Measurements from ENCODE around the gene MIX23.

MIX23 gene

DNA sequence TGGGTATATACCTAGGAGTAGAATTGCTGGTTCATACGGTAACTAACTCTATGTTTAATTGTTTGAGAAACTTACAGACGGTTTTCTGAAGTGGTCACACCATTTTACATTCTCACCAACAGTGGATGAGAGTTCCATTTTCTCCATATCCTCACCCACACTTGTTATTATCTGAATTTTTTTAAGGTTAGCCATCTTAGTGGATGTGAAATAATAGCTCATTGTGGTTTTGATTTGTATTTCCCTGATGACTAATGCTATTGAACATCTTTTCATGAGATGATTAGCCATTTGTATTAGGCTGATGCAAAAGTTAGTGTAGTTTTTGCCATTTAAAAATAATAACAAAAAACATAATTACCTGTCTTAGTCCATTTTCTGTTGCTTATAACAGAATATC, 39.4 kb downstream of the MIX23 start:
- DNase-seq, result no peak

DNA sequence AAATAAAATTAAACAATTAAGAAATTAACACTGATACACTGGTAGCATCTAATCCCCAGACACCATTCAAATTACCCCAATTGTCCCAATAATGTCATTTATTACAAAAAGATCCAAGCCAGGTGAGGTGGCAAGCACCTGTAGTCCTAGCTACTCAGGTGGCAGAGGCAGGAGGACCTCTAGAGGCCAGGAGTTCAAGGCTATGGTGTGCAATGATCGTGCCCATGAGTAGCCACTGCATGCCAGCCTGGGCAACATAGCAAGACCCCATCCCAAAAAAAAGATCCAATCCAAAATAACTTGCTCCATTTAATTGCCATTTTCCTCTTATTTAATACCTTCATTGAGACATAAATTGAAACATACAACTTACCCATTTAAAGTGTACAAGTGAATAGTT, 40.2 kb downstream of the MIX23 start:
- DNase-seq, result no peak

DNA sequence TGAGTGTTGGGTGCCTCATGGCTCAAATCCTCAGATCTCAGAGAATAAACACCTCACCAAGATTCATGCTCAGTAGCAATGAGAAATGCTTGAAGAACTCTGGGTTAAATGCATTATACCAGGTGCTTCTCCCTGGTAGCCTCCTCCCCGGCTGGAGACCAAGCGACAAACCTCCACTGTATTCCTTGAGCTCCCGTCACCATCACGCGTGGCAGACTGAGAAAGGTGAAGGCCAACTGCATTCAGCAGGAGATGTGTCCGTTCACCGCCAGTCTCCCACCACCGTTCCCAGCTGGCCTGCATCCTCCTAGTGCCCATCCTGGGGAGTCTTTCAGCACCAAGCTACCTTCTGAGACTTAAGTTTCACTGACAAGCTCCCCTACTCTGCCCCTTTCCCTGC, 50.5 kb downstream of the MIX23 start:
- no peak for DNase-seq

DNA sequence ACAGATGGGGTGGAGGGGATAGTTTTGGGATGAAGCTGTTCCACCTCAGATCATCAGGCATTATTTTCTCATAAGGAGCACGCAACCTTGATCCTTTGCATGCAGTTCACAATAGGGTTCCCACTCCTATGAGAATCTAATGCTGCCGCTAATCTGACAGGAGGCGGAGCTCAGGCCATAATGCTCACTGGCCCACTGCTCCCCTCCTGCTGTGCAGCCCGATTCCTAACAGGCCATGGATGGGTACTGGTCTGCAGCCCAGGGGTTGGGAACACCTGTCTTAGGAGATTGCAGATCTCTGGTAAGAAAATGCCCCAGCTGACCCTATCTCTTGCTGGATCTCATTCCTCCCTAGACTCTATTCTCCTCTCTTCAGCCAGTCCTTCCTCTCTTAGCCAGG, 51.1 kb downstream of the MIX23 start:
- no peak for DNase-seq

DNA sequence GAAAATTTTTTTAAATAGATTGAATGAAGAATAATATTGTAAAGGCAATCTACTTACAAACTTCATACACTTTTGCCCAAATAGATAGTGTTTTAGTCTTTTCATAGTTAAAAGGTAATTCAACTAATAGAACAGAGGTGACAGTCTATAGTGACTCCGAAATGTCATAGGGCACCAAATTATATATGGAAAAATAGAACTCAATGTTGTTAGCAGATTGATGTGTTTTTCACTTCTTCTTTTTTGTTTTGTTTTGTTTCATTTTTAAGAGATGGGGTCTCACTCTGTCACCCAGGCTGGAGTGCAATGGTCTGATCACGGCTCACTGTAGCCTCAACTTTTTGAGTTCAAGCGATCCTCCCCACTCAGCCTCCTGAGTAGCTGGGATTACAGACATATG, 57.3 kb downstream of the MIX23 start:
- no peak for DNase-seq

DNA sequence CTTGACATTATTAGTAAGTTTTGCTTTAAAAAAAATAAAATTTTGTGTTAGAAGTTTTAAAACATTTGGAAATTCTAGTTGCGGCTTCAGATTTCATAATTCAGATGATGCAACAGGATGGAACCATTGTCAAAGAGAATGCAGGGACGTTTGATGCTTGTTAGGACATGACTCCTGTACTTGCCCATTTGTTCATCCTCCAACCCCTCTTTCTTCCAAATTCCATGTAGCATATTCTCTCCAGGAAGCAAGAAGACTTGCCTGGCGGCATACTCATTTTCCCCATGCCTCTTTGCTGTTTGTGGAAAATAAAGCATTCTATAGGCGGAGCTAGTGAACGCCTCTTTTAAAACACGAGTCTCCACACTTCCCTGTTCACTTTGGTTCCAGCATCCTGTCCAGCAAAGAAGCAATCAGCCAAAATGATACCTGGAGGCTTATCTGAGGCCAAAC, 58.1 kb downstream of the MIX23 start, which contains the start of gene CSTA:
TSS of gene CSTA (plus strand) at position 378 of the 453 bp plus-strand sequence. CDS start at position 423, 45 bp downstream.
- DNase-seq, result no peak

DNA sequence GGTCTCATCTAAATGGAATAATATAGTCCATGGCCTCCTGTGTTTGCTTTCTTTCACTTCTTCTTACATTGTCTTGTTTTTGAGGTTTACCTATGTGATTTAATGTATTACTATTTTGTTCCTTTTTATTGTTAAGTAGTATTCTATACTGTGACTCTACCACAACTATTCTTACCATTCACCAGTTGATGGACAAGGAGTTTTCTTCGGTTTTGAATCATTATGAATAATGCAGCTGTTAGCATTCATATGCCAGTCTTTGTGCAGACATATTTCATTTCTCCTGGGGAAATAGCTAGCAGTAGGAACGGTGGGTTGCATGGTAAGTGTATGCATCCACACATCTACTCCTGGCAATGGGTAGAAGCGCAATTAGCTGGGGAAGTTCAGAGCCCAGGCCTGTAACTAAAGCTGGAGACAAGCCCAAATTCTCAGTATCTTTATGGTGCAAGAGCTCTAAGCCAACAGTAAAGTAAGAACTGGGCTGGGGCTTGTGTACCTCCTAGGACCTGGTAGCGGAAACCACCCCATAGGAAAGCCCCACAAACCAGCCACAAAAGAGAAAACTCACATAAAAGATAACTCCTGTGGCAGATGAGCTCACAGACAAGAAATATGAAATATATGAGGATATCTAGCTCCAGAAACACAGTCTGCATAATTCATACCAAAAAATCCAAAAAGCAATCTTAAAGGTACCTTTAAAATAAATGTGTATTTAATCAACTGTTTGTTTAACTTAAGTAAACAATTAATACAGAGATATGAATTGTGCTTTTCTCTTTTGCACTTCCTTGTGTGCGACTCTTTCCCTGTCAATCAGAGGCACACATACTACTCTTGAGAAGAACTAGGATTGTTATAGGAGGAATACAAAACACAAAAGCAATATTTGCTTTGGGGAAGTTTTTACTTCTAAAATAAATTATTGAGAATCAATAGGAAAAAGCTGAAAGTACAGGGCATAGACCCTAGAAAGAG, 60.6 kb downstream of the MIX23 start:
- DNase-seq, result no peak

DNA sequence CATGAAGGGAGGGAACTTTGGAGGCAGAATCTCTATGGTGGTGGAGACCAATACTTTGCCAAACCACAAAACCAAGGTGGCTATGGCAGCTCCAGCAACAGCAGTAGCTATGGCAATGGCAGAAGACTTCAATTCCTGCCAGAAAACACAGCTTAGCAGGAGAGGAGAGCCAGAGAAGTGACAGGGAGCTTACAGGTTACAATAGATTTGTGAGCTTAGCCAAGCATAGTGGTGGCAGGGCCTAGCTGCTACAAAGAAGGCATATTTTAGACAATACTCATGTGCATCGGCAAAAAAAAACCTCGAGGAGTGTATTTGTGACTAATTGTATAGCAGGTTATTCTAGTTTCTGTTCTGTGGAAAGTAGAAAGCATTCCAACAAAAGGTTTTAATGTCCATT, 64.4 kb downstream of the MIX23 start:
- DNase-seq, result no peak

DNA sequence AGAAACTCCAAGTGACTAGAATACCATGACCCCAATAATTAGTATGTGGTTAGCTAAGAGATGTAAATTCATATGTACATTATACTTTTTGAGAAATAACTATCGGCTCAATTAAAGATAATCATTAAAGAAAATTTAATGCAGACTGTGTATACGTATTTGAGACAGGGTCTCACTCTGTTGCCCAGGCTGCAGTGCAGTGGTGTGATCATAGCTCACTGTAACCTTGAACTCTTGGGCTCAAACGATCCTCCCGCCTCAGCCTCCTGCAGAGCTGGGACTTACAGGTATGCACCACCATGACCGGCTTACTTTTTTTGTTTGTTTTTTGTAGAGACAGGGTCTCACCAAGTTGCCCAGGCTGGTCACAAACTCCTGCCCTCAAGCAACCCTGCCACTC, 66.7 kb downstream of the MIX23 start:
- DNase-seq, result no peak

DNA sequence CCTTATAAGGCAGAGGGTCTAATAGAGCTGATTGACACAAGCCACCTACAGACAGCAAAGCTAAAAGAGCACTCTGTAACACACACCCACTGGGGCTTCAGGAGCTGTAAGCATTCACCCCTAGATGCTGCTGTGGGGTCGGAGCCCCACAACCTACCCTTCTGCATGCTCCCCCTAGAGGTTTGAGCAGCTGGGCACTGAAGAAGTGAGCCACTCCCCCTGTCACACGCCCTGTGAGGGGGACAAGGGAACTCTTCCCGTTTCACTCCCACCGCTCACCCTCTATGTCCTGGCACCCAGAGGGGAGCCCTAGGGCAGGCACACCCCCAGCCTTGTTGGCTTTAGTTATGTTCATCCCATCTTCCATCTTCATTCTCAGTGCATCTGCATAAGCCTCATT, 67.4 kb downstream of the MIX23 start:
- no peak for DNase-seq

DNA sequence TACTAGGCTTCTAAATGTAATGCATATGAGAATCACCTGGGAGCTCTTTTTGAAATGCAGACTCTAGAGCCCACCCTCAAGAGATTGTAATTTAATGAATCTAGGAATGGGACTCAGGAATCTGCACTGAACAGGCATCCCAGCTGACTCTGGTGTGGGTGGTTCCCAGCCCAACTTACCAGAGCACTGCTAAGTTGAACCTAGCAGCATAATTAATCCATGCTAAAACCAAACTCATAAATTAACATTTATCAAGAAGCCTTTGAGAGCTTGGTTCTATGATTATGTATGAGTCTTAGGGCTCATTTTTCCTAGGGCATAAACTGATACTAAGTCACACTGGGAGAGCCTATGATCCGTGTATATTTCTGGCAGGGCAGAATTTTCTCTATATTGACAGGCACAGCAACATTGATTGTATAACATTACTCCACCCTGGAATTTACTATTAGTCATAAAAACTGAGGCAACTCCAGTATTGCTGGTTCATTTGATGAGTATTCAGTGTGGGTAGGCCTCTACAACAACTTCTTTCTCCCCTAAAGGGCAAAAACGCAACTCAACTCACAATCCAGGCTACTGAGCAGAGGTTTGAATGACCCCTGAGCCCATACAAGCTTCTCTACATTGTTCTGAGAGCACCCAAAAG, 68.7 kb downstream of the MIX23 start:
- DNase-seq, result no peak

DNA sequence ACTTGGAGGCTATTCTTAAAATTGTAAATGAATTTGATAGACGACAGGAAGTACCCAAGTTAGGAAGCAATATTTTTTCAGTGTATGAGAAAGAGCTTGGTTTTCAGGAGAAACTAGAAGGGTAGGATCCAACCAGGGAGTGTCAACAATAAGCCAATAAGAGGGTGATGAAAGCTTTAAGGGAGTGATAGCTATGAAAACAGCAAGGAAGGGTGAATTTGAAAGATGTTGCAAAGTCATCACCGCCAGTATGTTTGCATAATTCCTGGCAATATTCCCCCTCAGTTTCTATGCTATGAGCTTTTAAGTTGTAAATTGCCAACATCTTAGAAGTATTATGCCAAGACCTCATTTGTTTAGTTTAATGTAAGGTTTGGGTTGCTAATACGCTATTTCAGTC, 69.8 kb downstream of the MIX23 start:
- no peak for DNase-seq

DNA sequence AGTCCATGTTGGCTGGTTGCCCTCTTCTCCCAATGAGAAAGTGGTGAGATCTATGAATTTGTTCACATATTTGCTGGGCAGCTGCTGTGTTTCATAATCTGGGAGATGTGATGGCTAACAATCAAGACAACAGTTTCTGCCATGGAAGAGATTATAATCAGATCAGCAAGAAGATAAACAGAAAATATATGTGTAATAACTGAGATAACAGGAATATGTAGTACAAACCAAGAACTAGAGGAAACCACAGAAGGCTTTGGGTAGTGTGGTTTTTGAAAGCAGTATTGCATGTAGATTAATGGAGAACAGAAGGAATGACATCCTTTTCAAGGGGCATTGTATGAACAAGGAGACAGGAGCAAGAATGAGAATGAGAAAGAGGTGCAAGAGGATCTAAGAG, 70.2 kb downstream of the MIX23 start:
- DNase-seq, result no peak

DNA sequence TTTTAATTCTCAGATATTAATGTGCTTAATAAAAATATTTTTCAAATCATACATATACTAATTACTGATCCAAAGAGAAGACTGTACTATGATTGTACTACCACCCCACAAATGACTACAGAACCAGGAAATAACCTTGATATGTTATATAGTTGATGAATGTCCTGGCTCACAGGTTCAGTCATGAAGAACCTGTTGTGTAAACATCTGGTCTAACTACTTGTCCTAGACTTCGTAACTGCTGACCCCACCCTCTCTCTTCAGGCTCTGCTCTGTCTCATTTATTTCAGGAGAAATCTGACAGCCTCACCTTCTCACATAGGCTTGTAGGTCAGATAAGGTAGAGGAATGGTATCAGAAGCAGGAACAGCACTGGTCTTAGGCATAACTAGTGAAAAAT, 72.7 kb downstream of the MIX23 start:
- no peak for DNase-seq
